NCI-H526 (cell line): ENCODE measurements around the gene BCL2L12.

Experiments used
- DNase-seq, 2 experiments: peaks; one replicate each; lab custom pipeline; 2025; lab: John Stamatoyannopoulos, UW

BCL2L12 gene

DNA sequence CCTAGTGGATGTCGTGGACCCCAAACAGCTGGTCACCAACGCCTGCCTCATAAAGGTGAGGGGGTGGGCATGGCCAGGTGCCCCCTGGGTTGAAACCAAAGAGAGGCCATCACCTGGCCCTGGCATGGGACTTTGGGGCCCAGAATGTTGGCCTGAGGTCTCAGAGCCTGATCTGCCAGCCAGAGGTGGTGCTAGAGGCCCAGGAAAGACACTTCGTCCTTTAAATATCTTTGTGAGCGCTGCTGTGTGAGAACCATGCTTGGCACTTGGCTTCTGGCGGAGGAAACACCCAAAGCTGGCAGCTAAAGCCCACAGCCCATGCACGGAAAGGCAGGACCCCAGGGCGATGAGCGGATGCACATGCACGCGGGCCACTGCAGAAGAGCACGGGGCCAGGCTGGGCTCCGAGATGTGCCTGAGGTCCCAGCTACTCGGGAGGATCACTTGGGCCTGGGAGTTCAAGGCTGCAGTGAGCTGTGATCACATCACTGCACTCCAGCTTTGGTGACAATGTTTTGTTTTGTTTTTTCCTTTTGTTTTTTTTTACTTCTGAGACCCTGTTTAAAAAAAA lies 19.3 kb downstream of the BCL2L12 start:
- DNase-seq = no peak

DNA sequence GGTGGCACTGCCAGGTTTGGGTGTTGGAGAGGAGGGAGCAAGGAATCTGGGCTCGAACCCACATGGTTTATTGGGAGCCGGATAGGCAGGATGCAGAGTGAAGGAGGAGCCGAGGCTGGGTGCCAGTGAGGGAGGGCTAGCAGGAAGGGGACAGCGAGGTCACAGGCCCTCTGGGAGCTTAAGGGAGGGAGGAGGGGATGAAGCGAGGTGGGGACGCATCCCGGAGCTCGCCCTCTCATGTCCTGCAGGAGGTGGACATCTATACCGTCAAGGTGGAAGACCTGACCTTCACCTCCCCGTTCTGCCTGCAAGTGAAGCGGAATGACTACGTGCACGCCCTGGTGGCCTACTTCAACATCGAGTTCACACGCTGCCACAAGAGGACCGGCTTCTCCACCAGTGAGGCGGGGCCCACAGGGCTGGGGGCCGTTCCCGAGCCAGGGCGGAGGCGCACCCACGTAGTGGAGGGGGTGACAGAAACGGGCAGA lies 20.2 kb downstream of the BCL2L12 start:
- DNase-seq = no peak

DNA sequence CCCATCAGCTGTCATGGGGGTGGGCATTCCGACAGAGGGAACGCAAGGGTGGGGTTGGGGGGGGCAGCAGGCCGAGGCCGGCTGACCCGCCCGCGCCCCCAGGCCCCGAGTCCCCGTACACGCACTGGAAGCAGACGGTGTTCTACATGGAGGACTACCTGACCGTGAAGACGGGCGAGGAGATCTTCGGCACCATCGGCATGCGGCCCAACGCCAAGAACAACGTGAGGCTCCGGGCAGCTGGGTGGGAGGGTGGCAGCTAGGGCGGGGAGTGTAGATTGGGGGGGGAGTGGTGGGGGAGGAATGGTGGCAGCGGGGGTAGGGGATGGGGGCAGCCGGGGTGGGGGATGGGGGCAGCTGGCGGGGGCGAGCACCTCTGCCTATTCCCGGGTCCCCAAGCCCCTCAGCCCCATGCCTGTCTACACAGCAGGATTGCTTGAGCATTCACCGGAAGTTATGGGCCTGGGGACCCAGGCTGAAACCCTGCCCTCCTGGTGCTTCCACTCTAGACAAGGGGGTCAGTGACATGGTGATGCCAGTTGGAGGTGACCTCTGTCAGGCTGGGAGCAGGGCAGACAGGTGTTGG lies 20.9 kb downstream of the BCL2L12 start:
- no peak for DNase-seq

DNA sequence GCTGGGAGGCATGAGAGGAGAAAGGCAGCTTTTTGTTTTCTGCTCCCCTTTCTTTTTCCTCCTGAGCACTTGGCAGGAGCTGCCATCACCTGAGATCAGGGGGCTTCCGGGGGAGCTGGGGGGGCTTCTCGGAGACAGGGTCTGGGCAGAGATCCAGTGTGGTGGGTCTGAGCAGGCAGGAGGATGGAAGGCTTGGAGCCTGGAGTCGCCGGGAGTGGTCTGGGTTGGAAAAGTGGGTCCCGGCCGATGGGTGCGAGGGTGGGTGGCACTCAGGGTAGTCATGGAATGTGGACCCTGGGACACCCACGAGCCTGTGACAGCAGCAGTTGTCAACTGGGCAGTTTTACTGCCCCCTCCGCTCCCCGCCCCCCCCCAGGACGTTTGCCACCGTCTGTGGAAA lies 21.4 kb downstream of the BCL2L12 start:
- no peak for DNase-seq

DNA sequence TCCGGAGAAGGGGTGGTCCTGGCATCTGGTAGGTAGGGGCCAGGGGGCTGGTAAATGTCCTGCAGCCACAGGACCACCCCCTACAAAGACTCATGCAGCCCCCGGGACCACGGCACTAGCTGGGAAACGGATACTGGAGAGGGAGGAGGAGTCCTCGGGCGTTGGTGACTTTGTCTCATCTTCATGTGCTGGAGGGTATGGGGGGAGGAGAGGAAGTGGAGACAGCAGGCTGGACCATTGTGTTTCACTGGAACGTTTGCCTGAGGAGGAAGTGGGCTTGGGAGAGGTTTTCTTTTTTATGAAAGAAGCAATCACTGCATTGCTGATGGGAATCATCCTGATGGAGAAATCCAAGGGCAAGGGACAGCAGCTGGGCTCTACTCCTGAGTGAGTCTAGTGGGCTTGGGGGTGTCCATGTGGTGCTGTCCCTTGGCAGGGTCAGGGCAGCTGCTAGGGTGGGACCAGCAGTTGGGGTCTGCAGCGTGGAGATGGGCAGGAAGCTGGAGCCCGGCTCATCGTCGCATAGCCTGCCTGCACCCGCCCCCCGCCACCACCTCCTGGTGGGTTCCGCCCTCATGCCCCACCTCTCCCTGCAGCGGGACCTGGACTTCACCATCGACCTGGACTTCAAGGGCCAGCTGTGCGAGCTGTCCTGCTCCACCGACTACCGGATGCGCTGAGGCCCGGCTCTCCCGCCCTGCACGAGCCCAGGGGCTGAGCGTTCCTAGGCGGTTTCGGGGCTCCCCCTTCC lies 22.0 kb downstream of the BCL2L12 start:
- DNase-seq = peak in 1 of 2 experiments; percentile 18

DNA sequence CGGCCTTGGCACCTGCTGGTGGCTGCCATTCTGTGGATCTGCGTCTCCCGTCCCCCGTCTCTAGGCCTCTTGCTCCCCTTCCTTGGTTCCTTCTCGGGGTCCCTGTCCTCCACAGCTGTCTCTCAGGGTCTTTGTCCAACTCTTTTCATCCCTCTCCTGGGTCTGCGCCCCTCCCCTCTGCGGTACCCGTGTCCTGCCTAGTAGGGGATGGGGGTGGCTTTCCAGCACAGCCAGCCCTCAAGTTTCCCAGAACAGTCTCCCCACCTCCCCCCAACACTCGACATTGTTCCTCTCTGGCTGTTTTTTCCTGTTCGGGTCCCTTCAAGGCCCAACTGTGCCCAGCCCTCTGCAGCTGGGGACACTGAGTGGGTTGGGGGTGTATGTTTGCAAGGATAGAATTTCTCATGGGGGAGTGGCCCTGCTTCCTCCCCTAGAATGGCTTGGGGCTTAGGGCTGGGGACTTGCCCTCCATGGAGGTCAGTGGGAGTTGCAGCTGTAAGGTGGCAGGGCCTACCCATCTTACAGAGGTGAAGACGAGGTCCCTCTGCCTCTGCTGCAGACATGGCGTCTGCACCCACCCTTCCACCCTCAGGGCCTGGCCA lies 22.9 kb downstream of the BCL2L12 start:
- DNase-seq = no peak

DNA sequence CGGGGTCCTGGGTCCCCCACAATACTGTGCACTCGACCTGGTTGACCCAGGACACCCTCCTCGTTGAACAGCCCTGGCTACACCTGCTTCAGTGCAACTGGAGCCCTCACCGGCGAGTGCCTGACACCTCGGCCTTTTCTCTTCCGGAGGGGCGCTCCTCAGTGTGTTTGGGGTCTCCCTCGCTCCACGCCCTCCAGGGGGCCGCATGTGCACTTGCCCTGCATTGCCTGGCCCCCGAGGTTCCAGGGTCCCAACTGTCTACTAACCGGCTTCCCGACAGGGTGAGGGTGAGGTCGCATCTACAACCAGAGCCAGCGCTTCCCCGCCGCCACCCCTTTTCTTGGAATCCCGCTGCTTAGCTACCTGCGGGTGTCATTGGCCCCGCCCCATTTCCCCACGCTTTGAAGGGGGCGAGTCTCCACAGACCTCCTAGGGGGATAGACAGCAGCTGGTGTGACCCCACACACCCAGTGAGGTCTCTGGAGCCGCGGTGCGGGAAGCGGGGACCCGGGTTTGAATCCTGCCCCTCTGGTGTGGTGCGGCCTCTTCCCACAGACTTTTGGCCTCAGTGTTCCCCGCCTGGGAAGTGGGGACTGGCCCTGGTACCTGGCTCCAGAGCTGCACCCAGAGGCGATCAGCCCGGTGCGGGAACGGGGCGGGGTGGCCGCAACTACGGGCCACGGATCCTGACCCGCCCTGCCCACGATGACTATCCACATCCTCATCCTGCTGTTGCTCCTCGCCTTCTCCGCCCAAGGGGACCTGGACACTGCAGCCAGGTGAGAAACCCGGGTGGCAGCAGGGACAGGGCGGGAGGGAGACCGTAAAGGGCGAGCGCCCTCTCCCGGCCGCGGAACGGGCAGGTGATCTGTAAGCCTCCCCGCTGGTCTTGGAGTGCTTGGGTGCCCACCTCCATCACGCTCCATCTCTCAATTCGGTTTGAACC lies 23.7 kb downstream of the BCL2L12 start, which contains the start of gene ADM5:
ADM5 (plus strand) TSS at position 462 of the 946 bp plus-strand sequence; CDS start at position 706, 244 bp downstream.
- peak; percentile 31 to 88 for DNase-seq

DNA sequence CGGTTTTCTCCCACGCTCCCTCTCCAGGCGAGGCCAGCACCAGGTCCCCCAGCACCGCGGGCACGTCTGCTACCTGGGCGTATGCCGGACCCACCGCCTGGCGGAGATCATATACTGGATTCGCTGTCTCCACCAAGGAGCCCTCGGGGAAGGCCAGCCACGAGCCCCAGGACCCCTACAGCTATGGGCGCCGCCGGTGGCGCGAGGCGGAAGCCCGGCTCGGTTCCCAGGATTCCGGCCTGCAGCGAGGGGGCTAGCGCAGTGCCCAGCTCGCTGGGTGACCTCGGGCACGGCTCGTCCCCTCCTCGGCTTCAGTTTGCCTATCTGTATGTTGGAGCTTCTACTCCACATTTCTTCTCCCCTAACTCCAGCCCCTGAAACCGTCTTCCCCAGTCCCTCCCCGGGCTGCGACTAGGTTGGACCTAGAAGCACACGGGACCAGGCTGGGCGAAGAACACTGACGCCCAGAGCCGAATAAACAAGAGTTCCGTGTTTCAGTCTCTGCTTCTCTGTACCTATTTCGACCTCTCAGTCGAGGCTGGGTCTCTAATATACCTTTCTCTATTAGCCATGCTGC lies 24.4 kb downstream of the BCL2L12 start:
- DNase-seq = no peak

DNA sequence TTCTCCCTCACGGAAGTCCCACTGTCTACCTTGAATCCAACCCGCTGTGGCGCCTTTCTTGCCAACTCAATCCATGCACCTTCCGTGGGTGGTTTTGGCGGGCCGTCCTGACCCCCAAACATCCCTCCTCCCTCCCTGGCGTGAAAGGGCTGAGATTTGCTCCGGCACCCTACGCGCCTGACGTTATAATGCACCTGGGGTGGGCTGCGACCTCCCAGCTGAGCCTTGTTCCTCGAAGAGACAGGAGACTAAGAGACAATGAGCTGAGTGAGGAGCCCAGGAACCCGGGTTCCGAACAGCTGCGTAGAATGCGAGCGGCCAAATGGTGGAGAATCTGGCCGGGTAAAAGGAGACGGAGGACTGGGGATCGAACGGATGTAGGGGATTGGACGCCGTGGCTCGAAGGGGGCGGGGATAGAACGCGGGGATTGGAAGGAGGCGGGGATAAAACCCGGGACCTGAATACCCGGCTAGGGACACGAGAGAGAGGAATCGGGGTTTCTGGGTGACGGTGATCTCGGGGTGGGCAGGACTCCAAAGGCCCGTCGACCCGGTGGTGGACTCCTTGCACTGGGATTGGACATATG lies 25.0 kb downstream of the BCL2L12 start, which contains the start of gene CPT1C:
CPT1C (plus strand) TSS at position 461 of the 587 bp plus-strand sequence. CDS start 1,137 bp downstream, outside the sequence.
- DNase-seq = peak; percentile 79 to 93

DNA sequence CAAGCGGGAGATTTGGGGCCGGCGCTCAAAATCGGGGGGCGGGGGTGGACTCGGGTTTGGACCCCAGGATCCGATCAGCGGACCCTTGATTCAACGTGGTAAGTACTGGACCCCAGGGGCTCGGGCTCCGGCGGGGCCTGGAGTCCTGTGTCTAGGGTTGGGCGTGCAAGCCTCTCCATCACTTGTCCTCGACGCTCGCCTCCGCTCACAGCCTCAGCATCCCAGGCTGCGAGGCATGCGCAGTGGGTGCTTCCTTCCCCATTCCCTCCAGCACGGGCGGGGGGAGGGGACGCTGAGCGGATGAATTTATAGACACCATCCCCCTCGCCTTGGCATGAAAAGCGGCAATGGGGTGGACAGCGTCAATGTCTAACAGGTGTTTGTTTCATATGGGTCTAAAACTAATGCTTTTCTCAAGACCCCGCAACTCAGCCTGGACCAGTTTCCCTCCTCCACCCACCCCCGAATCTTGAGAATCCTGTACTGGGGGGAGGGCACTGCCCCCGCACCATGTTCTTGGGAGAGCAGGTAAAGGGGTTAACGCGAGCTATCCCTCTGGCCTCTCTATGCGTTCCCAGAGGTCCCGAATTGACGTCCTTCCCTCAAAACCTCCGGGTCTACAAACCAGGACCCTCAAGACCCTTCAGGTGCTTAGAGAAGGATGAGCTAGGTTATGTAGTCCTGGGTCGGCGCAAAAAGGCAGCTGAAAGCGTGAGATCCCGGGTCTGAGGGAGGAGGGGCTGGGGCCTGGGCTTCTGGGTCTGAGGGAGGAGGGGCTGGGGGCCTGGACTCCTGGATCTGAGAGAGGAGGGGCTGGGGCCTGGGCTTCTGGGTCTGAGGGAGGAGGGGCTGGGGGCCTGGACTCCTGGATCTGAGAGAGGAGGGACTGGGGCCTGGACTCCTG lies 25.8 kb downstream of the BCL2L12 start:
- peak; percentile 76 to 88 for DNase-seq

DNA sequence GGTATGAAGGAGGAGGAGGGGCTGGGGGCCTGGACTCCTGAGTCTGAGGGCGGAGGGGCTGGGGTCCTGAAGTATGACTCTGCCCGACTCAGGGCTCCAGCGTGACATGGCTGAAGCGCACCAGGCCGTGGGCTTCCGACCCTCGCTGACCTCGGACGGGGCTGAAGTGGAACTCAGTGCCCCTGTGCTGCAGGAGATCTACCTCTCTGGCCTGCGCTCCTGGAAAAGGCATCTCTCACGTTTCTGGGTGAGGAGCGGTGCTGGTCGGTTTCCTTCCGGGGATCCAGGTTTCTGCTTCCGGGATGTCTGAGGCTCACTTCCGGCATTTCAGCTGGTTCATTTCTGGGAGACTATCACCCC lies 26.4 kb downstream of the BCL2L12 start:
- DNase-seq = no peak

DNA sequence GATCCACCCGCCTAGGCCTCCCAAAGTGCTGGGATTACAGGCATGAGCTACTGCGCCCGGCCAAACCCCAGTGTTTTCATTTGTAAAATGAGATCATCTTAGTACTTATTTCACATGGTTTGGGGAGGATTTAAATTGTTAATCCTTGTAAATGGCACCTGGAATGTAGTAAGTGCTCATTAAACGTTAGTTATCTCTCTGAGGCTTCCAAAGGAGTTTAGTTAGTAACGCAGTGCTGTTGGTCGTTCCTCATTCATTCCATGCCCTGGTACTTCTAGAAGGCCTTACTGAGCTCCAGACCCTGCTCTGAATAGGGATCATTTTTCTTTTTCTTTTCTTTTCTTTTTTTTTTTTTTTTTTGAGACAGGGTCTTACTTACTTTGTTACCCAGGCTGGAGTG lies 30.4 kb downstream of the BCL2L12 start:
- DNase-seq = no peak

DNA sequence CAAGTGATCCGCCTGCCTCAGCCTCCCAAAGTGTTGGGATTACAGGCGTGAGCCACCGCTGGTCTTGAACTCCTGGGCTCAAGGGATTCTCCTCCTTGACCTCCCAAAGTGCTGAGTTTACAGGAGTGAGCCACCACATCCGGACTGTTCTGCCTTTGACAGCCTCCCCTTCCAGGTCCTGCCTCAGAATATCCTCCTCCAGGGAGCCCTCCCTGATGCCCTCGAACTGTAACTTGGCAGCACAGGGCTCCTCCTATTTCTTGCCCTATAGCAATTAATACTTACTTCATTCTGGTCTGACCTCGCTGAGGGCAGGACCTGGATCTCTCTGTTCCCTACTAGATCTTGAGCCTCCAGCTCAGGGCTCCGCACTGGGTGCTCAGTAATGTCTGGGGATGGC lies 31.1 kb downstream of the BCL2L12 start:
- no peak for DNase-seq

DNA sequence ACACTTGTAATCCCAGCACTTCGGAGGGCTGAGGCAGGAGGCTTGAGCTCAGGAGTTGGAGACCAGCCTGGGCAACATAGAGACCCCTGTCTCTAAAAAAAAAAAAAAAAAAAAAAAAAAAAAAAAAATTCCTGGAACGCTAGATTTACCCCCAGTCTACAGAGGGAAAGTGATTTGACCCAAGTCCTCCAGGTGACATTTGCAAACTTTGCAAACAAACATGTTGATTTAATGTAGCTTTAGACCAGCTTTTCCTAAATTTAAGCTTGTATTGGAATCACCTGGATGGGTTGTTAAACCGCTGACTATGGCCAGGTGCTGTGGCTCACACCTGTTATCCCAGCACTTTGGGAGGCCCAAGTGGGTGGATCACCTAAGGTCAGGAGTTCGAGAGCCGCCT lies 33.6 kb downstream of the BCL2L12 start:
- no peak for DNase-seq

DNA sequence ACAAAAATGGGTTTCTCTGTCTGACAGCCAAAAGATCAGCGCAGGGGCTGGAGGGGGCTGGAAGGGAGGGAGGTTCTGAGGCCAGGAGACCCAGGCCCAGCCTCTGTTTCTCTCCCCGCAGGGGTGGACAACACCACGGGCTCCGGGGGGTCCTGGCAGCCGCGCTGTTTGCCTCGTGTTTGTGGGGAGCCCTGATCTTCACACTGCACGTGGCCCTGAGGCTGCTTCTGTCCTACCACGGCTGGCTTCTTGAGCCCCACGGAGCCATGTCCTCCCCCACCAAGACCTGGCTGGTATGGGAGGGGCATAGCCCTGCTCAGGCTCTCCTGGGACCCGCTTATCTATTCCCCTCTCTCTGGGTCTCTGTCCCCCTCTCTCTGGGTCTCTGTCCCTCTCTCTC lies 34.8 kb downstream of the BCL2L12 start:
- DNase-seq = no peak

DNA sequence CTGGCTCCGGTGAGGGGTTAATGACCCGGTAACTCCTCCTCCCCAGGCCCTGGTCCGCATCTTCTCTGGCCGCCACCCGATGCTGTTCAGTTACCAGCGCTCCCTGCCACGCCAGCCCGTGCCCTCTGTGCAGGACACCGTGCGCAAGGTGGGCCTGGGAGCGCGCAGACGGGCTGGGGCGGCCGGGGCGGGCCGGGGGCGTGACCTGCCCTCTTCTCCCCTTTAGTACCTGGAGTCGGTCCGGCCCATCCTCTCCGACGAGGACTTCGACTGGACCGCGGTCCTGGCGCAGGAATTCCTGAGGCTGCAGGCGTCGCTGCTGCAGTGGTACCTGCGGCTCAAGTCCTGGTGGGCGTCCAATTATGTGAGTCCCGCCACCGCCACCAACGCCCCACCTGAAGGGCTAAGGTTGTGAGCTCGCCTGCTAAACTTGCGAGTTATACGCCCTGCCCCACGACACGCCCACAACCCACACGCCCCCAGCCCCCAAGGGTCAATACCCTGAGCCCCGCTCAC lies 35.6 kb downstream of the BCL2L12 start:
- peak in 1 of 2 experiments; percentile 47 for DNase-seq

DNA sequence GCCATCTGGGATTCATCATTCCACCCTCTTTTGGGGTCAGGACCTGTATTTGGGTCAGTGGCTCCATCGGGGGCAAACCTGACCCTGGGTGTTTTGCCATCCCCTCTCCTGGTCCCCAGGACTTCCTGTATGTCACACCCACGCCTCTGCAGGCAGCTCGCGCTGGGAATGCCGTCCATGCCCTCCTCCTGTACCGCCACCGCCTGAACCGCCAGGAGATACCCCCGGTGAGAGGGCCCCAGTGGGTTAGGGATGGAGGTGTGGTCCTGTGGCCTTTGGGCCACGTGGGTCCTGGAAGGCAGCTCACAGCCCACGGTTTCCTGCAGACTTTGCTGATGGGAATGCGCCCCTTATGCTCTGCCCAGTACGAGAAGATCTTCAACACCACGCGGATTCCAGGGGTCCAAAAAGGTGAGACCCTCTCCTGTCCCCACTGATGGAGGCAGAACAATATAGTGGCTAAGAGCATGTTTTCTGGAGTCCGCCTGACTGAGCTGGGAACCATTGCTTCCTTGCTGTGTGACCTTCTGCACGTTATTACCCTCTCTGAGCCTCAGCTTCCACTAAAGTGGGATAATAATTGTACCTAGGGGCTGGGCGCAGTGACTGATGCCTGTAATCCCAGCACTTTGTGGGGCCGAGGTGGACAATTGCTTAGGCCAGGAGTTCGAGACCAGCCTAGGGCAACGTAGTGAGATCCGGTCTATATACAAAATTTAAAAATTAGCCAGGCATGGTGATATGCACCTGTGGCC lies 39.3 kb downstream of the BCL2L12 start:
- no peak for DNase-seq

DNA sequence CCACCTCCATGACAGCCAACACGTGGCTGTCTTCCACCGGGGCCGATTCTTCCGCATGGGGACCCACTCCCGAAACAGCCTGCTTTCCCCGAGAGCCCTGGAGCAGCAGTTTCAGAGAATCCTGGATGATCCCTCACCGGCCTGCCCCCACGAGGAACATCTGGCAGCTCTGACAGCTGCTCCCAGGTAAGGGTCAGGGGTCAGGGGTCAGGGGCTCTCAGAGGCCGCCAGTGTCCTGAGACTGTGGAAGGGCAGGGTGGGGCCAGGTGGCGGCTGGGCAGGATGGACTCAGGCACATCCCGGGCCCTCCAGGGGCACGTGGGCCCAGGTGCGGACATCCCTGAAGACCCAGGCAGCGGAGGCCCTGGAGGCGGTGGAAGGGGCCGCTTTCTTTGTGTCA lies 40.2 kb downstream of the BCL2L12 start:
- DNase-seq = no peak
